GM12865 (cell line): ENCODE measurements around the gene CBARP.
A peak's percentile ranks its signal among the peaks of the same experiment; 100 is the strongest.
"Not testable (repeated sequence)": the region's sequence is repeated elsewhere in the genome, so short reads cannot be mapped to it uniquely, and the experiment has no call there.

ENCODE experiments used
- DNase-seq: peaks from one replicate; pipeline ENCODE4 v3.0.0; 2010; ENCODE audit warnings: low read depth
- H3K4me3 ChIP-seq: 2 replicates; pipeline ENCODE4 v1.5.1; 2011; ENCODE audit warnings: mild to moderate bottlenecking, low read depth, low read length, control low read depth
- CTCF ChIP-seq: IDR thresholded peaks from 2 replicates; pipeline ENCODE4 v1.5.1; 2011; ENCODE audit warnings: low read length, control low read depth, low read depth, inconsistent platforms; ENCODE audit not compliant: insufficient read depth; ENCODE audit errors: missing control alignments

The CBARP gene

GRCh38 chr19:1206864-1207450 is 30.8 kb downstream of the CBARP start:
- TF ChIP-seq CTCF: no peak
- peak overlapping the region; percentile 67 for H3K4me3 ChIP-seq
- peak; percentile 53 for DNase-seq

GRCh38 chr19:1206150-1206863 is 31.5 kb downstream of the CBARP start:
- H3K4me3 ChIP-seq: peak overlapping the region; percentile 67
- no peak for TF ChIP-seq CTCF
- no peak for DNase-seq

- H3K4me3 ChIP-seq: peak within 1 kb of the TSS; percentile 84
- no peak for TF ChIP-seq CTCF
- peak; percentile 99 for DNase-seq
Observed at GRCh38 chr19:1205114-1206099, 32.4 kb downstream of the CBARP start, which contains the start of gene STK11. TSS of gene STK11 (plus strand) at chr19:1205778. CDS start at chr19:1206914, 1,136 bp downstream.

- not testable (repeated sequence) for H3K4me3 ChIP-seq, DNase-seq
Observed at GRCh38 chr19:1200614-1201013, 37.2 kb downstream of the CBARP start.

GRCh38 chr19:1199531-1199930 is 38.3 kb downstream of the CBARP start:
- DNase-seq: no peak
- no peak for TF ChIP-seq CTCF
- no peak overlapping the region for H3K4me3 ChIP-seq

GRCh38 chr19:1189419-1189818 is 48.4 kb downstream of the CBARP start:
- DNase-seq: peak; percentile 55
- no peak for TF ChIP-seq CTCF
- H3K4me3 ChIP-seq: no peak overlapping the region

GRCh38 chr19:1183543-1184172 is 54.1 kb downstream of the CBARP start:
- TF ChIP-seq CTCF: no peak
- H3K4me3 ChIP-seq: no peak overlapping the region
- peak; percentile 87 for DNase-seq
